GM21528 (cell line): Measurements from ENCODE around the gene SUSD3.

Experiments used
- ATAC-seq: cut with Tn5 transposase; IDR thresholded peaks from one replicate; pipeline ENCODE4 v1.9.1; 2021; ENCODE audit warnings: mild to moderate bottlenecking, moderate library complexity; ENCODE audit not compliant: unreplicated experiment, low FRiP score

The SUSD3 gene

DNA sequence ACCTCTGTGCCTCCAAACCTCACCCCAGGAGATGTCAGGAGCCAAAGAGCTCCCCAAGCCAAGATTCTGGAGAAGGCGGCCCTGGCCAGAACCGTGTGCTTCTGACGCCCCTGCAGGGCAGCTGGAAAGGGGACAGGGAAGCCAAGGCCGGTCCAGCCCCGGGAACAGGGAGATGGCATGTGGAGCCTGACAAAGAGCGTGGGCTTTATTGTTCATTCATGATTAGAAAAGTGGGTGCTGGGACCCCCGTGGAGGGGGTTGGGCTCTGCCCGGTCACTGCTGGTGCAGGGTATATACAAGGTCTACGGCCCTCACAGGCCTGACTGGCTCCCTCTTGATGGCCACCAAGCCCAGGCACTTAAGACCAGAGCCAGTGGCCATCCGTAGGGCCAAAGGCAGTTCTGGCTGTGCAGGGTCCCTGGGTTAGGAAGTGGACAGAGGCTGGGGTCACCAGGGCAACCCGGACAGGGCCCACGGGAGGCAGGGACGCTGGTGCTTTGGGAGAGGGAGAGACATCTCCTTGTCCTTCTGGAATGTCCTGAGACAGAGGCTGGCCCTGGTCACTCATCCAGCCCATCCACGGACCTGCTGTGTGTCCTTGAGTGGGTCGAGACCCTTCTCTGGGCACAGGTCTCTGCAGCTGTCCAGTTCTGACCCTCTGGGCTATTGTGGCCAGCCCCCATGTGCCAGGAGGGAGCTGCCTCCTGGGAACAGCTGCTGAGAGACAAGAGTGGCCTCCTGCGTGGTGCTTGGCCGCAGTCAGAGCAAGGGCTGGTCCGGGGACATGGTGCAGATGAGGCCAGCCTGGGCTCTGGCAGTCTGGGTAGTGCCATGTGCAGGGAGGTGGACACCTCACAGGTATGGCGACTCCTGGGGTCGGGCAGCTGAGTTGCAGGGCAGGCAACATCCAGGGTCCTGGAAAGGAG, 63.1 kb downstream of the SUSD3 start:
- ATAC-seq = no peak

- ATAC-seq = no peak
Measured at GRCh38 chr9:93122721-93123221, 64.3 kb downstream of the SUSD3 start.

- ATAC-seq = no peak
Measured at GRCh38 chr9:93123561-93124283, 65.2 kb downstream of the SUSD3 start.

GRCh38 chr9:93124793-93125192, 66.3 kb downstream of the SUSD3 start:
- ATAC-seq = no peak

- ATAC-seq = no peak
Measured at GRCh38 chr9:93125331-93125894, 66.9 kb downstream of the SUSD3 start.

GRCh38 chr9:93126151-93126781, 67.8 kb downstream of the SUSD3 start:
- no peak for ATAC-seq

- no peak for ATAC-seq
Measured at GRCh38 chr9:93126825-93127368, 68.4 kb downstream of the SUSD3 start.

- no peak for ATAC-seq
Measured at GRCh38 chr9:93127395-93127911, 69.0 kb downstream of the SUSD3 start.

GRCh38 chr9:93128011-93128714, 69.7 kb downstream of the SUSD3 start:
- ATAC-seq = no peak

DNA sequence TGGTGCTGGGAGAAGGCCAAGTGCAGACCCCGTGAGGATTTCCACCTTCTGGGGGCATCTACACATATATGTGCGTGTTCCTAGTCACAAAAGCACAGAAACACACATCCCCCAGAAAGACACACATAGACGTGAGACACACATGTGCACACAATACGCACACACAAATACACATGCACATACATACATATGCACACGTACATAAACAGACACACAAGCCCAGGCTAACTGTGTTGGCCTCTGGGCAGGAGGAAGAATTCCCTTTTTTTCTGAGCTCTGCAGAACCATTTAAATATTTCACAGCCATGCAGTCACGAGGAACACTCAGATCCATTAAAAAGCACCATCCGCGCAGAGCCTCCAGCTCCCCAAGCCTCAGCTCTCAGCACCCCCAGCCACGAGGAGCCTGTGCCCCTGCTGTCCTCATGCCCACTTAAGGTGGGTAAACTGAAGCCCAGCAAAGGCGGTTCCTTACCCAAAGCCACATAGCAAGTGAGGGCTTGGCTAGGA, 70.3 kb downstream of the SUSD3 start:
- no peak for ATAC-seq

GRCh38 chr9:93129286-93129685, 70.8 kb downstream of the SUSD3 start:
- no peak for ATAC-seq

DNA sequence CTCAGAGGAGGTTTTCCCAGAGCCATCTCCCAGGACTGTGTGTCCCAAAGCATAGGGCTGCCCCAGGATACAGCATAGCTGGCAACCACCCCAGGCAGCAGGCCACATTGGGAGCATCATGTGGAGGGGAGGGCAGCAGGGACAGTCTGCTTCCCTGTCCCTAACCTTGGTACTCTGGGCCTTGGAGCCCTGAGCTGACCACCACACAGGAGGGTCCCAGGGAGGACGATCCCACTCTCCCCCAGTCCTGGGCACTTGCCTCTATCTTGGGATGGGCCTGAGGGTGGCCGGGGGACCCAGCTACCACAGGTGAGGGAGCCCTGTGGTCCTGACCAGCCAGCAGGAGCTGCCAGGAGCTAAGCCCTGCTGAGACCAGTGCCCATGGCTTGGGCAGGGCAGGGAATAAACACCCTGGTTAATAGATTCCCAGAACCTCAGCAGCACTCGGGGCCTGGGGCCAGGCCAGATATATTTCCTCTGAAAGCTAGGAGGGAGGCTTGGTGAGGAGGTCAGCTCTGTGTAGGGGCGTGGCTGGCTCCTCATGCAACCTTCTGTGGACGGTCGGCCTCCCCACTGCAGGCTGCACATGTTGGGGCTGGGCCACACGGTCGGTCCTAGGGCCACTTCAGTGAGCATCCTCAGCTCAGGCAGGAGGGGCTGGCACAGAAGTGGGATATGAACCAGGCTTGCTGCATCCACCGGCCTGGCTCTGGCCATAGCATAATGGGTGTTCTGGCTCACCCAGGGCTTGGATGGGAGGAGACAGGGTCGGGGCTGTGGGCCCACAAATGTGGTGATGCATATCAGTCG, 71.4 kb downstream of the SUSD3 start:
- ATAC-seq = no peak

DNA sequence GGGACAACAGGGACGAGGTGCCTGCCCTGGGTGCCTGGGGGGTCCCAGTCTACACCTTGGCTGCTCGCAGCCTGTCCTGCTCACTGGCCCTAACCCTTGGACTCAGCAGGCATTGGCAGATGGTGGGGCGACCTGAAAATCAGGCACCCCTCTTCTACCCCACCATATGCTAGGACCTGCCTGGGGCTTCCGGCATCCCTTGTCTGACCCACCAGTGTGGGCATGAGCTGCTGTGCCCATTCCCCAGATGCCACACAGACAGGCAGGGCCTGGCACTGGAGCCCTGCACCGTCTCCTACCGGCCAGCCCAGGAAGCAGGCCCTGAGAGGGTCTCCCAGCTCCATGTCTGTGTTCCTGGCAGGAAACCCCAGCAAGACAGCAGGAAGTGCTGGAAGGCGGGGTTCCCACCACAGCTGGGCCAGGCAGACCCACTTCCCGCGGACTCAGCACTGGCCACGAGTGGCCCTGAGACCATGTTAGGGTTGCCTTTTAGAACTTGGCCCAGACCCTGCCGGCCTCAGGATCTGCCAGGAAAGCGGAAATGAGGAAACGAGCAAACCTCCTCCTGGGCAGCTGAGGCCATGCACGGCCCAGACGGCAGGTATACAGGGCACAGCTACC, 72.5 kb downstream of the SUSD3 start:
- no peak for ATAC-seq

- ATAC-seq = no peak
Measured at GRCh38 chr9:93131599-93132286, 73.2 kb downstream of the SUSD3 start.

DNA sequence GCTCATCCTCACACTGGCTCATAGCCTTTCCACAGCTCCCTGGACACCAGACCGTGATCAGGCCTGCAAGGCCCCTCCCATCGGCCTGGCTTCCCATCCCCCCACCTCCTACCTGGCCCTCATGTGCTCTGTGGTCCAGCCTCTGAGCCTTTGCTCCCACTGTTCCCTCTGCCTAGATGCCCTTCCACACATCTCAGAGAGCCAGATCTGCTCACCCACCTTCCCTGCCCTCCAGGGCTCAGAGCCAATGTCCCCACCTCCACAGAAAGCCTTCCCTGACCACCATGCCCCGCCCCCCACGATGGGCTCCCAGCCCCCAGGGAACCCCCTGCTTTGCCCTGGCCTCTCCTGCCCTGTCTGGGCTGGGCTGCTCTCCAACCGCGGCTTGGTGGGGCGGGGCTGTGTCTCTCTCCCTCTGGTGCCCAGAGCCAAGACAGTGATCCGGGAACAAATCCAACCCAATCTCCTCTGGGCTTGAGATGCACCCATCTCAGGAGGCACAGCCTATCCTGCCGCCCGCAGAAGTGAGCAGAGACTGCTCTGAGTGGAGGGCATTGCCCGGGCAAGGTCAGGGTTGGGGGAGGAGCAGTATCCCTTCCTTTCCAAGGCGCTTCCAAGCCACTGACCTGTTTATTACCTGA, 73.9 kb downstream of the SUSD3 start:
- ATAC-seq = no peak

- ATAC-seq = no peak
Measured at GRCh38 chr9:93132946-93133680, 74.6 kb downstream of the SUSD3 start.

DNA sequence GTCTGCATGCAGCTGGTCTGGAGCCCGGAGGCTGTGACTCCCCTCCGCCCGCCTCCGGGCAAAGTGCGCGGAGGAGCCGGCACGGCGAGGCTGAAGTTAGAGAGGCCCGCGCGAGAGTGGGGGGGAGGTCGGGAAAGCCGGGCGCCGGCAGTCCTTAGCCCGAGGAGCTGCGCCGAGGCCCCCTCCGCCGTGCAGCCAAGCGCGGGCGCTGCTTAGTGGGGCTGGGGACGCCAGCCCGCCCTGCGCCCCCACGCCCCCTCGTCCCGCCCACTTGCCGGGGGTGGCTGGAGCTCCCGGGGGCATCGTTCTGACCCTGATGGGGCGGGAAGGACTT, 75.1 kb downstream of the SUSD3 start:
- ATAC-seq = peak; percentile 46
